MCF 10A (cell line): ENCODE results near the gene ARHGEF11. TPM values are rescaled to one million over a fixed set of nuclear protein-coding genes. Genes with fewer than 3 reads are reported as not detected.

Source experiments
- BruUV-seq: library from RNA; stranded (reverse); fragments of 400-500 nt; replicated peaks from 2 replicates; lab custom pipeline; 2021; lab: Mats Ljungman, UMichigan
- CTCF ChIA-PET: fragments of 300-600 bp; sonication (Branson Sonifier 250); formaldehyde crosslinking; extraction: SDS; loops from one replicate; lab custom pipeline; 2021; ENCODE audit warnings: antibody characterized with exemption, inconsistent platforms; lab: Yijun Ruan, JAX
- POLR2A ChIA-PET: fragments of 300-600, 350-650 bp; sonication (Branson Sonifier 250); formaldehyde crosslinking; extraction: SDS; loops from one replicate; lab custom pipeline; 2020; ENCODE audit warnings: antibody characterized with exemption, inconsistent platforms; lab: Yijun Ruan, JAX
- DNase-seq: peaks from one replicate; pipeline ENCODE4 v3.0.0-alpha.2; 2018; ENCODE audit not compliant: unreplicated experiment
- H3K27ac Mint-ChIP-seq: one replicate; pipeline ENCODE4 v1.8.0; 2022; ENCODE audit warnings: mild to moderate bottlenecking, low read depth, mixed read lengths; ENCODE audit not compliant: unreplicated experiment
- H3K27me3 Mint-ChIP-seq: one replicate; pipeline ENCODE4 v1.8.0; 2022; ENCODE audit warnings: mixed read lengths; ENCODE audit not compliant: insufficient read depth, unreplicated experiment
- H3K36me3 Mint-ChIP-seq: one replicate; pipeline ENCODE4 v1.8.0; 2022; ENCODE audit warnings: mild to moderate bottlenecking, moderate library complexity, mixed read lengths; ENCODE audit not compliant: insufficient read depth, unreplicated experiment
- H3K4me1 Mint-ChIP-seq: one replicate; pipeline ENCODE4 v1.8.0; 2022; ENCODE audit warnings: mixed read lengths; ENCODE audit not compliant: insufficient read depth, unreplicated experiment
- H3K4me3 Mint-ChIP-seq: one replicate; pipeline ENCODE4 v1.8.0; 2022; ENCODE audit warnings: mild to moderate bottlenecking, moderate library complexity, mixed read lengths; ENCODE audit not compliant: unreplicated experiment
- H3K9me3 Mint-ChIP-seq: one replicate; pipeline ENCODE4 v1.8.0; 2022; ENCODE audit warnings: mixed read lengths; ENCODE audit not compliant: unreplicated experiment
- intact Hi-C: fragments of 100-400 bp; cut with micrococcal nuclease; formaldehyde crosslinking; loops from 2 replicates; pipeline ENCODE4 v1.14.1; 2022
- total RNA-seq: library from RNA; stranded (reverse); gene quantifications from 2 replicates; pipeline ENCODE4 v1.2.3, GENCODE V29; 2022
- TF ChIP-seq, protein P1 (sequence below): fragments of 200-600 bp; IDR thresholded peaks from one replicate; pipeline ENCODE4 v1.8.0; 2022; ENCODE audit warnings: antibody characterized with exemption, mild to moderate bottlenecking; ENCODE audit not compliant: unreplicated experiment

The ARHGEF11 gene
- total RNA-seq, 1 experiment from 2014 or later = 34.5 TPM

DNA sequence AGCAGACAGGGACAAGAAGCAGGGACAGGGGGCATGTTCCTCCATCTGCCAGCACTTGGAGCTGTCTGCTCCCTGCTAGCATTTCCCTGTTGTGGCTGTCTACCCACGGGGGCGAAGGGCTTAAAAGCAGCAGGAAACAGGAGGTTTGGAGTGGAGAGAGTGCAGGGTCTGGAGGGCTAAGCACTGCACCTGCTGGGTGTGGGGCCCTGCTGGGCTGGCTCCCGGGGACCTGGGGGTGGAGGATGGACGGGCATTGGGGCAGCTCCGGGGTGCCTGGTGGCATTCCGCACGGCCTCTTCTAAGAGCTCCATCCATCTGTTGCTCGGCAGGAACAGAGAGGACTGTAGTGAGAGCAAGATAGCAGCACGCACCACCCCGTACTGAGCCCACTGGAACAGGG, 103.9 kb downstream of the ARHGEF11 start:
- CTCF ChIA-PET = interaction anchor here (1.4 to 3.3 kb wide), 3 partner anchors 9 to 103 kb away, joined by 3 to 20 read pairs (median 8); no protein-coding TSS in a partner anchor
- no TSS peak for BruUV-seq
- POLR2A ChIA-PET = interaction anchor here (0.9 kb wide), 1 partner anchor 57 kb away, joined by 3 read pairs; no protein-coding TSS in a partner anchor

DNA sequence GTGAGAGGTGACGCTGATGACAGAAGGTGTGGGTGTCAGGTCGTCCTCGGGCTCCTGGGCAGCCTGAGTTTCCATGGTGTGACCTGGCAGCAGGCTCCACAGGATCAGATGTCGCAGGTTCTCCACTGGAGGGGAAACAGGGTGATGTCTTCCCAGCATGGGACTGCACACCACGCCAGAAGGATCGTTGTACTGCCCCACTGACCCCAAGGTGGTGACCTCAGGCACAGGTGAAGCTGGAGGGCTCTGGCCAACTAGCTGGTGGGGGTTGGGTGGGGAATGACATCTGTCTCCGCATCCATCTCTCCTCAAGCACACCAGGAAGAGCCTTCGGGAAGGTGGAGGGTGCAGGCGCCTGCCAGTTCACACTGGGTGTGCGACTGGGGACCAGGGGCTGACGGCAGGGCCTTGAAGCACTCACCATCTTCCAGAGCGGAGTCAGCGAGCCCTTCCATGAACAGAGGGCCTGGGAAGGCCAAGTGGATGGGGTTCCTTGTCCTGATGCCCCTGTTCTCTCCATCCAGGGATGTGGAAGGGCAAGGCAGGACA, 105.7 kb downstream of the ARHGEF11 start:
- no peak overlapping the region for H3K4me3 Mint-ChIP-seq

More for the DNA sequence above, 103.9 kb downstream of the ARHGEF11 start:
- H3K27me3 Mint-ChIP-seq = no peaks in the 10 kb centered on the region
- H3K27ac Mint-ChIP-seq = no peak overlapping the region
- H3K9me3 Mint-ChIP-seq = no peaks in the 10 kb centered on the region
- no peak for DNase-seq
- peaks cover 60% of the 10 kb centered on the region for H3K36me3 Mint-ChIP-seq
- intact Hi-C loops = no loop called here
- H3K4me1 Mint-ChIP-seq = no peaks in the 10 kb centered on the region
- TF ChIP-seq, protein P1, sequence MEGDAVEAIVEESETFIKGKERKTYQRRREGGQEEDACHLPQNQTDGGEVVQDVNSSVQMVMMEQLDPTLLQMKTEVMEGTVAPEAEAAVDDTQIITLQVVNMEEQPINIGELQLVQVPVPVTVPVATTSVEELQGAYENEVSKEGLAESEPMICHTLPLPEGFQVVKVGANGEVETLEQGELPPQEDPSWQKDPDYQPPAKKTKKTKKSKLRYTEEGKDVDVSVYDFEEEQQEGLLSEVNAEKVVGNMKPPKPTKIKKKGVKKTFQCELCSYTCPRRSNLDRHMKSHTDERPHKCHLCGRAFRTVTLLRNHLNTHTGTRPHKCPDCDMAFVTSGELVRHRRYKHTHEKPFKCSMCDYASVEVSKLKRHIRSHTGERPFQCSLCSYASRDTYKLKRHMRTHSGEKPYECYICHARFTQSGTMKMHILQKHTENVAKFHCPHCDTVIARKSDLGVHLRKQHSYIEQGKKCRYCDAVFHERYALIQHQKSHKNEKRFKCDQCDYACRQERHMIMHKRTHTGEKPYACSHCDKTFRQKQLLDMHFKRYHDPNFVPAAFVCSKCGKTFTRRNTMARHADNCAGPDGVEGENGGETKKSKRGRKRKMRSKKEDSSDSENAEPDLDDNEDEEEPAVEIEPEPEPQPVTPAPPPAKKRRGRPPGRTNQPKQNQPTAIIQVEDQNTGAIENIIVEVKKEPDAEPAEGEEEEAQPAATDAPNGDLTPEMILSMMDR = no peak
- H3K4me3 Mint-ChIP-seq = no peak overlapping the region

DNA sequence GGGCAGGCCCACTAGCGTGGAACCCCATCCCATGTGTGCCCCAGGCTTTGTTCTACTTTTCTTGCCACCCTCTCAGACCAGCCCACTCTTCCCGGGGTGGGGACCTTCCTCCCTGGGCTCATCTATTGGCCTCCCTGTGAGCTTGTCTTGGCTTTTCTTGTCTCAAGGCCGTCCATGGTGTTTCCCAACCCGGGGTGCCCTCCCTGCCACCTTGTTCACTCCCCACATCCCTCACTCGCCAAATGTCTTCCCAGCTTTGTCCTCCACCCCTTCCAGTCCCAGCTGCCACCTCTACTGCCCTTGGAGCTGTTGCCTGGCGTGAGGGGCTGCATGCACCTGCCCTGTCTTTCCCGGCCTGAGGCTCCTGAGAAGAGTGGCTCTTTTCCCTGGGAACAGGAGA, 106.7 kb downstream of the ARHGEF11 start:
- H3K9me3 Mint-ChIP-seq = no peaks in the 10 kb centered on the region
- no peaks in the 10 kb centered on the region for H3K27me3 Mint-ChIP-seq
- H3K4me1 Mint-ChIP-seq = no peaks in the 10 kb centered on the region
- ChIA-PET CTCF (interaction anchor here (0.6 to 1.3 kb wide), 7 partner anchors 10 to 128 kb away, joined by 3 to 5 read pairs (median 3); no protein-coding TSS in a partner anchor), POLR2A (interaction anchor here (0.5 kb wide), 1 partner anchor 12 kb away, joined by 5 read pairs; no protein-coding TSS in a partner anchor)
- H3K27ac Mint-ChIP-seq = no peak overlapping the region
- no TSS peak for BruUV-seq
- TF ChIP-seq, protein P1 = no peak
- intact Hi-C loops = no loop called here
- no peak for DNase-seq
- no peak overlapping the region for H3K4me3 Mint-ChIP-seq
- H3K36me3 Mint-ChIP-seq = peaks cover 48% of the 10 kb centered on the region

More for the DNA sequence above, 105.7 kb downstream of the ARHGEF11 start:
- BruUV-seq = no TSS peak
- H3K9me3 Mint-ChIP-seq = no peaks in the 10 kb centered on the region
- no peaks in the 10 kb centered on the region for H3K4me1 Mint-ChIP-seq
- peaks cover 55% of the 10 kb centered on the region for H3K36me3 Mint-ChIP-seq
- no peak for DNase-seq
- POLR2A ChIA-PET = no interaction called here
- CTCF ChIA-PET = interaction anchor here (0.6 to 3.3 kb wide), 4 partner anchors 11 to 101 kb away, joined by 3 to 20 read pairs (median 4); no protein-coding TSS in a partner anchor
- TF ChIP-seq, protein P1 = no peak
- intact Hi-C loops = no loop called here
- no peaks in the 10 kb centered on the region for H3K27me3 Mint-ChIP-seq
- no peak overlapping the region for H3K27ac Mint-ChIP-seq

DNA sequence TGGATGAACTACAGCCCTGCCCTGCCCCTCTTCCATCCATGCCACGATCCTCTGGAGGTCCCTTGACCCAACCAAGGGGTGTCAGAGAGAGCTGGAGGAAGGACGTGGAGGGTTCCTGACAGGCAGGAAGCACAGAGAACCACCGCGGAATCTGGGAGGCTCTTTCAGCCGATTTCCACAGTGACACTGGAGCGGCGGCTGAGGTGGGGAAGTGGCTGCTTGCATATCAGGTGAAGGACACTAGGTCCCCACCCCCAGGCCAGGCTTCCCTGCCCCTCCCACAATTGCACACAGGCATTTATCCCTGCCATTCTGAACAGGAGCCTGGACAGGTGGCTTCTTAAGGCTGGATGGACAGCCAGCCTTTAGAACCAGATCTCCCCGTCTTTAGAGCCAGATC, 107.7 kb downstream of the ARHGEF11 start:
- ChIA-PET CTCF (interaction anchor here (0.7 to 1.6 kb wide), 9 partner anchors 11 to 141 kb away, joined by 3 to 10 read pairs (median 4); no protein-coding TSS in a partner anchor), POLR2A (interaction anchor here (0.6 kb wide), 1 partner anchor 69 kb away, joined by 3 read pairs; no protein-coding TSS in a partner anchor)
- no TSS peak for BruUV-seq
- intact Hi-C loops = no loop called here
- no peaks in the 10 kb centered on the region for H3K9me3 Mint-ChIP-seq
- no peak overlapping the region for H3K4me3 Mint-ChIP-seq
- no peaks in the 10 kb centered on the region for H3K27me3 Mint-ChIP-seq
- no peak for DNase-seq
- no peaks in the 10 kb centered on the region for H3K4me1 Mint-ChIP-seq
- TF ChIP-seq, protein P1 = no peak
- H3K36me3 Mint-ChIP-seq = peaks cover 39% of the 10 kb centered on the region
- no peak overlapping the region for H3K27ac Mint-ChIP-seq
